Upper lobe of left lung (tissue), 4 donors: ENCODE measurements around the gene PARD3B.

Experiments
- EP300 ChIP-seq, 4 donors: sonication (generic); formaldehyde crosslinking; IDR thresholded peaks; one replicate each; pipeline ENCODE4 v1.5.1; 2017; ENCODE audit warnings: antibody characterized with exemption in 4 of 4, control low read depth in 2 of 4
- POLR2A ChIP-seq, 4 donors: fragments of 450-650 bp; IDR thresholded peaks; one replicate each; pipeline ENCODE4 v1.5.1; 2016 to 2017; ENCODE audit warnings: antibody characterized with exemption in 4 of 4, mild to moderate bottlenecking in 2 of 4
- POLR2AphosphoS5 ChIP-seq, 2 donors: sonication (generic); formaldehyde crosslinking; IDR thresholded peaks; one replicate each; pipeline ENCODE4 v1.5.1; 2017; ENCODE audit warnings: antibody characterized with exemption in 2 of 2
- TF ChIP-seq, protein P1 (sequence below), 6 experiments: fragments of 450-650 bp in 4 of 6; fragments of 200-600 bp in 2 of 6; sonication (generic) in 2 of 6; IDR thresholded peaks; one replicate each; pipeline ENCODE4 v1.5.1; 2016 to 2019; ENCODE audit warnings: antibody characterized with exemption in 6 of 6

DNA sequence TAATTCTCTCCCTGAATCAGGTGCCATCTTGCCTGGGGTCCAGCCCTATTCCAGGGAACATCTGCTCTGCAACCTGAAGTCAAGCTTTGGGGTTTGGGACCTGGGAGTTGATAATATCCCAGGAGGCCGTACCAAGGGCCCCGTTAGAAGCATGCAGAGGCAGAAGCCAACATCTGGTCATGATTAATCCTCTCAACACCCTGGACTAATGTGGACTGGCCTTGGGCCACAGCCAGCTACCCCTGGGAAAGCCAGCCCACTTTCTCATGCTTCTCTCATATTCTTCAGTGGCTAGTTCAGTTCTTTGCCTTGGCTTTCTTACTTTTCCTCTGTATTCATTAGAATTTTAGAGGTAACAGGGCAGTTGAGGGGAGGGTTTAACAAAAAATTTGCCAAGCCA is 621.5 kb downstream of the PARD3B start:
- TF ChIP-seq, protein P1, sequence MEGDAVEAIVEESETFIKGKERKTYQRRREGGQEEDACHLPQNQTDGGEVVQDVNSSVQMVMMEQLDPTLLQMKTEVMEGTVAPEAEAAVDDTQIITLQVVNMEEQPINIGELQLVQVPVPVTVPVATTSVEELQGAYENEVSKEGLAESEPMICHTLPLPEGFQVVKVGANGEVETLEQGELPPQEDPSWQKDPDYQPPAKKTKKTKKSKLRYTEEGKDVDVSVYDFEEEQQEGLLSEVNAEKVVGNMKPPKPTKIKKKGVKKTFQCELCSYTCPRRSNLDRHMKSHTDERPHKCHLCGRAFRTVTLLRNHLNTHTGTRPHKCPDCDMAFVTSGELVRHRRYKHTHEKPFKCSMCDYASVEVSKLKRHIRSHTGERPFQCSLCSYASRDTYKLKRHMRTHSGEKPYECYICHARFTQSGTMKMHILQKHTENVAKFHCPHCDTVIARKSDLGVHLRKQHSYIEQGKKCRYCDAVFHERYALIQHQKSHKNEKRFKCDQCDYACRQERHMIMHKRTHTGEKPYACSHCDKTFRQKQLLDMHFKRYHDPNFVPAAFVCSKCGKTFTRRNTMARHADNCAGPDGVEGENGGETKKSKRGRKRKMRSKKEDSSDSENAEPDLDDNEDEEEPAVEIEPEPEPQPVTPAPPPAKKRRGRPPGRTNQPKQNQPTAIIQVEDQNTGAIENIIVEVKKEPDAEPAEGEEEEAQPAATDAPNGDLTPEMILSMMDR (IDR thresholded peaks at IDR 0.05), result no peak
- TF ChIP-seq POLR2A (IDR thresholded peaks at IDR 0.05) (no peak), EP300 (IDR thresholded peaks at IDR 0.05) (no peak), POLR2AphosphoS5 (IDR thresholded peaks at IDR 0.05) (no peak)
